GM23338 (cell line): ENCODE results near the gene SASS6. TPM values are rescaled to one million over a fixed set of nuclear protein-coding genes. Genes with fewer than 3 reads are reported as not detected.

ENCODE experiments used
- ATAC-seq: fragments of 200-7000 bp; cut with Tn5 transposase; 3 replicates; pipeline ENCODE4 v1.9.1; 2020
- DNase-seq: peaks from one replicate; pipeline ENCODE4 v3.0.0-alpha.2; 2015; ENCODE audit warnings: low spot score
- H2AFZ ChIP-seq: fragments of 200-600 bp; sonication (generic); 2 replicates; pipeline ENCODE4 v1.8.0; 2016; ENCODE audit warnings: antibody characterized with exemption, mild to moderate bottlenecking, moderate library complexity
- H3F3A ChIP-seq: fragments of 200-600 bp; sonication (generic); replicated peaks from 2 replicates; pipeline ENCODE4 v1.8.0; 2017; ENCODE audit warnings: antibody characterized with exemption, mixed run types, low read depth
- H3K27ac ChIP-seq: fragments of 200-600 bp; sonication (generic); 2 replicates; pipeline ENCODE4 v1.6.1; 2016; ENCODE audit warnings: low read depth
- H3K27me3 ChIP-seq: fragments of 200-600 bp; sonication (generic); 2 replicates; pipeline ENCODE4 v1.8.0; 2016; ENCODE audit warnings: mild to moderate bottlenecking, mixed run types, moderate library complexity; ENCODE audit not compliant: insufficient read depth
- H3K36me3 ChIP-seq: fragments of 200-600 bp; sonication (generic); 2 replicates; pipeline ENCODE4 v1.8.0; 2016; ENCODE audit warnings: mild to moderate bottlenecking; ENCODE audit not compliant: insufficient read depth
- H3K4me1 ChIP-seq: fragments of 200-600 bp; sonication (generic); 2 replicates; pipeline ENCODE4 v1.8.0; 2016; ENCODE audit warnings: mild to moderate bottlenecking, moderate library complexity; ENCODE audit not compliant: insufficient read depth
- H3K4me2 ChIP-seq: fragments of 200-600 bp; sonication (generic); 2 replicates; pipeline ENCODE4 v1.7.1; 2017; ENCODE audit warnings: mixed run types
- H3K4me3 ChIP-seq: fragments of 200-600 bp; sonication (generic); 2 replicates; pipeline ENCODE4 v1.6.1; 2016; ENCODE audit warnings: mixed run types
- H3K79me2 ChIP-seq: fragments of 200-600 bp; sonication (generic); replicated peaks from 2 replicates; pipeline ENCODE4 v1.8.0; 2017; ENCODE audit warnings: mild to moderate bottlenecking; ENCODE audit not compliant: insufficient read depth
- H3K9me2 ChIP-seq: fragments of 200-600 bp; sonication (generic); 2 replicates; pipeline ENCODE4 v1.8.0; 2017; ENCODE audit not compliant: insufficient read depth
- H4K20me1 ChIP-seq: fragments of 200-600 bp; sonication (generic); replicated peaks from 2 replicates; pipeline ENCODE4 v1.8.0; 2017; ENCODE audit warnings: mild to moderate bottlenecking; ENCODE audit not compliant: insufficient read depth
- H3K27ac Mint-ChIP-seq: 2 replicates; pipeline ENCODE4 v1.8.0; 2020; ENCODE audit warnings: inconsistent platforms, mild to moderate bottlenecking, moderate library complexity, mixed read lengths
- H3K27me3 Mint-ChIP-seq: 3 replicates; pipeline ENCODE4 v1.8.0; 2022; ENCODE audit warnings: low read depth, mild to moderate bottlenecking, moderate library complexity, mixed read lengths, inconsistent platforms; ENCODE audit not compliant: insufficient read depth, poor library complexity
- H3K36me3 Mint-ChIP-seq: 3 replicates; pipeline ENCODE4 v1.8.0; 2021; ENCODE audit warnings: low read depth, mild to moderate bottlenecking, inconsistent platforms, moderate library complexity, mixed read lengths
- H3K4me1 Mint-ChIP-seq: 3 replicates; pipeline ENCODE4 v1.8.0; 2020; ENCODE audit warnings: mild to moderate bottlenecking, inconsistent platforms, mixed read lengths
- H3K4me3 Mint-ChIP-seq: 3 replicates; pipeline ENCODE4 v1.8.0; 2021; ENCODE audit warnings: moderate library complexity, mild to moderate bottlenecking, inconsistent platforms, mixed read lengths
- H3K9me3 Mint-ChIP-seq: 3 replicates; pipeline ENCODE4 v1.8.0; 2020; ENCODE audit warnings: moderate library complexity, mild to moderate bottlenecking, inconsistent platforms, mixed read lengths
- CREB1 ChIP-seq: fragments of 250-450 bp; sonication (Bioruptor Pico); IDR thresholded peaks from 2 replicates; pipeline ENCODE4 v1.5.0; 2020; ENCODE audit warnings: low read depth, mild to moderate bottlenecking, moderate library complexity
- CTCF ChIP-seq, 2 experiments: fragments of 200-600 bp in 1 of 2; sonication (generic) in 1 of 2; conservative IDR thresholded peaks; 2 replicates each; pipeline versions ENCODE4 v1.5.1 to v1.6.1; 2016 to 2017; ENCODE audit warnings: antibody characterized with exemption in 2 of 2, low read depth in 2 of 2, mild to moderate bottlenecking in 2 of 2, moderate library complexity in 1 of 2
- ETS1 ChIP-seq: IDR thresholded peaks from 2 replicates; pipeline ENCODE4 v1.6.1; 2016; ENCODE audit warnings: antibody characterized with exemption
- EZH2 ChIP-seq: fragments of 200-600 bp; sonication (generic); IDR thresholded peaks from one replicate; pipeline ENCODE4 v1.8.0; 2017; ENCODE audit warnings: antibody characterized with exemption, mild to moderate bottlenecking, low read depth; ENCODE audit not compliant: unreplicated experiment
- EZH2phosphoT487 ChIP-seq: fragments of 200-600 bp; sonication (generic); IDR thresholded peaks from one replicate; pipeline ENCODE4 v1.8.1; 2018; ENCODE audit warnings: antibody characterized with exemption; ENCODE audit not compliant: unreplicated experiment
- JUNB ChIP-seq: IDR thresholded peaks from one replicate; pipeline ENCODE4 v1.6.1; 2016; ENCODE audit warnings: antibody characterized with exemption; ENCODE audit not compliant: unreplicated experiment
- NANOG ChIP-seq: IDR thresholded peaks from 2 replicates; pipeline ENCODE4 v1.6.1; 2016; ENCODE audit warnings: antibody characterized with exemption, borderline replicate concordance
- POLR2AphosphoS5 ChIP-seq: IDR thresholded peaks from 2 replicates; pipeline ENCODE4 v1.6.1; 2016; ENCODE audit warnings: antibody characterized with exemption, low read depth
- REST ChIP-seq: IDR thresholded peaks from one replicate; pipeline ENCODE4 v1.6.1; 2018; ENCODE audit warnings: antibody characterized with exemption; ENCODE audit not compliant: unreplicated experiment
- STAT1 ChIP-seq: IDR thresholded peaks from one replicate; pipeline ENCODE4 v1.6.1; 2016; ENCODE audit warnings: antibody characterized with exemption; ENCODE audit not compliant: unreplicated experiment
- ZNF114 ChIP-seq: fragments of 250-450 bp; sonication (Bioruptor Pico); IDR thresholded peaks from 2 replicates; pipeline ENCODE4 v1.5.0; 2020; ENCODE audit warnings: mild to moderate bottlenecking, moderate library complexity
- ZNF331 ChIP-seq: fragments of 250-450 bp; sonication (Bioruptor Pico); IDR thresholded peaks from 2 replicates; pipeline ENCODE4 v1.5.0; 2020; ENCODE audit warnings: low read depth, mild to moderate bottlenecking, moderate library complexity
- ZNF462 ChIP-seq: fragments of 250-450 bp; sonication (Bioruptor Pico); IDR thresholded peaks from 2 replicates; pipeline ENCODE4 v1.5.0; 2020; ENCODE audit warnings: mild to moderate bottlenecking, moderate library complexity
- polyA plus RNA-seq: library from polyadenylated mRNA; unstranded; fragments of >200 nt; fragmentation: Nextera tagmentation; extraction: Ambion mirVana; gene quantifications from 2 replicates; pipeline ENCODE4 v1.2.1, GENCODE V29; 2016
- total RNA-seq: library from RNA; depleted of rRNA; stranded (reverse); fragments of >200 nt; shearing (Covaris generic); gene quantifications from 2 replicates; pipeline ENCODE4 v1.2.3, GENCODE V29; 2014

Gene SASS6
- total and polyA plus RNA-seq, 2 experiments from 2014 or later = 17.0 to 21.1 TPM

GRCh38 chr1:100115524-100115923, 17.2 kb downstream of the SASS6 start:
- no peaks in the 10 kb centered on the region; the same call in 2 of the 3 replicates for H3K9me3 Mint-ChIP-seq
- H3K9me2 ChIP-seq = no peaks in the 10 kb centered on the region
- H3K27me3 Mint-ChIP-seq = peaks cover 2% of the 10 kb centered on the region
- TF ChIP-seq EZH2phosphoT487 (no peak), CTCF (conservative IDR thresholded peaks at IDR 0.05; ENCODE audit: low read depth in 2 of 2) (no peak), ZNF331 (no peak), ETS1 (no peak), STAT1 (no peak), ZNF114 (CRISPR knock-in tag) (no peak), POLR2AphosphoS5 (no peak), EZH2 (no peak), NANOG (no peak), ZNF462 (CRISPR knock-in tag) (no peak), REST (no peak), JUNB (no peak), CREB1 (CRISPR knock-in tag) (no peak)
- no peak overlapping the region for H3K4me3 Mint-ChIP-seq
- H3K27me3 ChIP-seq = no peaks in the 10 kb centered on the region
- ATAC-seq (no peak), DNase-seq (no peak)
- no peak overlapping the region for H3K27ac Mint-ChIP-seq
- peaks cover 3% of the 10 kb centered on the region; the same call in 1 of the 2 replicates for H4K20me1 ChIP-seq
- H3K27ac ChIP-seq = no peak overlapping the region
- H3K79me2 ChIP-seq = no peaks in the 10 kb centered on the region
- H3K36me3 Mint-ChIP-seq = peaks cover 37% of the 10 kb centered on the region; the same call in 2 of the 3 replicates
- no peak overlapping the region for H3K4me3 ChIP-seq
- no peak overlapping the region for H3K4me2 ChIP-seq
- peaks cover 3% of the 10 kb centered on the region; the same call in 1 of the 2 replicates for H3K36me3 ChIP-seq
- no peaks in the 10 kb centered on the region for H3F3A ChIP-seq
- no peaks in the 10 kb centered on the region for H3K4me1 Mint-ChIP-seq
- no peaks in the 10 kb centered on the region for H3K4me1 ChIP-seq
- no peak overlapping the region for H2AFZ ChIP-seq
